Kidney epithelial cell (primary cell): ENCODE data around the gene DHRS12. TPM values are rescaled to one million over a fixed set of nuclear protein-coding genes. Genes with fewer than 3 reads are reported as not detected.

ENCODE experiments used
- DNase-seq: peaks from one replicate; pipeline ENCODE4 v3.0.0-alpha.2; 2010; ENCODE audit warnings: low read depth
- H3K27me3 ChIP-seq: 2 replicates; pipeline ENCODE4 v1.6.0; 2011; ENCODE audit warnings: low read length; ENCODE audit not compliant: control insufficient read depth, insufficient read depth
- H3K36me3 ChIP-seq: 2 replicates; pipeline ENCODE4 v1.5.1; 2011; ENCODE audit warnings: low read length; ENCODE audit not compliant: control insufficient read depth, insufficient read depth
- H3K4me3 ChIP-seq: 2 replicates; pipeline ENCODE4 v1.5.1; 2011; ENCODE audit warnings: low read depth, mild to moderate bottlenecking, control low read depth, low read length
- total RNA-seq: library from RNA; depleted of rRNA; stranded (reverse); fragments of >200 nt; gene quantifications from 2 replicates; pipeline ENCODE4 v1.2.3, GENCODE V29; 2015
- TF ChIP-seq, protein P1 (sequence below): IDR thresholded peaks from 2 replicates; pipeline ENCODE4 v1.5.1; 2011; ENCODE audit warnings: mild to moderate bottlenecking, moderate library complexity, low read length, control low read depth, inconsistent platforms; ENCODE audit not compliant: insufficient read depth, poor library complexity, severe bottlenecking

The DHRS12 gene
- total RNA-seq, 1 donor from 2014 or later, result 11.7 TPM

- DNase-seq, result peak; percentile 70
- Histone ChIP-seq H3K36me3 (peaks cover 2% of the 10 kb centered on the region), H3K27me3 (no peaks in the 10 kb centered on the region), H3K4me3 (no peak overlapping the region)
- TF ChIP-seq, protein P1, sequence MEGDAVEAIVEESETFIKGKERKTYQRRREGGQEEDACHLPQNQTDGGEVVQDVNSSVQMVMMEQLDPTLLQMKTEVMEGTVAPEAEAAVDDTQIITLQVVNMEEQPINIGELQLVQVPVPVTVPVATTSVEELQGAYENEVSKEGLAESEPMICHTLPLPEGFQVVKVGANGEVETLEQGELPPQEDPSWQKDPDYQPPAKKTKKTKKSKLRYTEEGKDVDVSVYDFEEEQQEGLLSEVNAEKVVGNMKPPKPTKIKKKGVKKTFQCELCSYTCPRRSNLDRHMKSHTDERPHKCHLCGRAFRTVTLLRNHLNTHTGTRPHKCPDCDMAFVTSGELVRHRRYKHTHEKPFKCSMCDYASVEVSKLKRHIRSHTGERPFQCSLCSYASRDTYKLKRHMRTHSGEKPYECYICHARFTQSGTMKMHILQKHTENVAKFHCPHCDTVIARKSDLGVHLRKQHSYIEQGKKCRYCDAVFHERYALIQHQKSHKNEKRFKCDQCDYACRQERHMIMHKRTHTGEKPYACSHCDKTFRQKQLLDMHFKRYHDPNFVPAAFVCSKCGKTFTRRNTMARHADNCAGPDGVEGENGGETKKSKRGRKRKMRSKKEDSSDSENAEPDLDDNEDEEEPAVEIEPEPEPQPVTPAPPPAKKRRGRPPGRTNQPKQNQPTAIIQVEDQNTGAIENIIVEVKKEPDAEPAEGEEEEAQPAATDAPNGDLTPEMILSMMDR, result no peak
Measured at GRCh38 chr13:51764184-51765141, 39.5 kb downstream of the DHRS12 start.

DNA sequence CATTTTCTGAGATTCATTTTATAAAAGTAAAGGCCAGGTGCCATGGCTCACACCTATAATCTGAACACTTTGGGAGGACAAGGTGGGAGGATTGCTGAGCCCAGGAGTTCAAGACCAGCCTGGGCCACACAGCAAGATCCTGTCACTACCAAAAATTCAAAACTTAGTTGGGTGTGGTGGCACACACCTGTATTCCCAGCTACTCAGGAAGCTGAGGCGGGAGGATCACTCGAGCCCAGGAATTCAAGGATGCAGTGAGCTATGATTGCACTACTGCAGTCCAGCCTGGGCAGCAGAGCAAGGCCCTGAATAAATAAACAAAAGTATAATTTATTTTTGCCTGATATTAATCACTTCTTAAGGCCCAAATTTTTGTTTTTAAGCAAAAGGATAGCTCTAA, 40.5 kb downstream of the DHRS12 start:
- DNase-seq, result no peak
- H3K4me3 ChIP-seq, result no peak overlapping the region
- H3K36me3 ChIP-seq, result peaks cover 2% of the 10 kb centered on the region
- TF ChIP-seq, protein P1, result no peak
- no peaks in the 10 kb centered on the region for H3K27me3 ChIP-seq

- TF ChIP-seq, protein P1, result no peak
- H3K36me3 ChIP-seq, result peaks cover 1% of the 10 kb centered on the region
- no peak for DNase-seq
Measured at GRCh38 chr13:51761643-51762350, 42.2 kb downstream of the DHRS12 start.

GRCh38 chr13:51760592-51760991, 43.4 kb downstream of the DHRS12 start:
- TF ChIP-seq, protein P1, result no peak

More at GRCh38 chr13:51761643-51762350, 42.2 kb downstream of the DHRS12 start:
- Histone ChIP-seq H3K4me3 (no peak overlapping the region), H3K27me3 (no peaks in the 10 kb centered on the region)

DNA sequence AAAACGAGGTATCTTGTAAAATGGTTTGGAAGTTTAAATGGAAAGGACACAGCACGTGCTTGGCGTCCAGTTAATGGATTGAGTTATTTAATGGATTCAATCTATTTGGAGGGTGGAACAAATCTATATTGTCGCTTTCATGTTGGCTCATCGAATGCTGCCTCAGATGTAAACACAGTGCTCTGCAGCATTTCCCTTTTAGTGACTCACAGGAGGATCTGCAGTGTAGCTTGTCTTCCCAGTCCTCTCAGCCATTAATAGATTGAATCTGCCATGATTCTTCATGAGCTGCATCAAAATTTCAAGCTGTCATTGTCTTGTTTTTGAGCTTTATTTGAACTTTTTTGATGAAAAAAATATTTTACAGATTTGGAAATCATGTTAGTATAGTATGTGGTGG, 44.7 kb downstream of the DHRS12 start:
- TF ChIP-seq, protein P1, result no peak
- Histone ChIP-seq H3K36me3 (no peaks in the 10 kb centered on the region), H3K4me3 (no peak overlapping the region), H3K27me3 (no peaks in the 10 kb centered on the region)
- no peak for DNase-seq

More at GRCh38 chr13:51760592-51760991, 43.4 kb downstream of the DHRS12 start:
- H3K36me3 ChIP-seq, result no peaks in the 10 kb centered on the region
- no peak overlapping the region for H3K4me3 ChIP-seq
- no peak for DNase-seq
- no peaks in the 10 kb centered on the region for H3K27me3 ChIP-seq
